Sigmoid colon (tissue), 3 donors: ENCODE data around the gene TRIO.

Experiments
- CTCF ChIP-seq, 4 experiments: fragments of 450-650 bp in 3 of 4; fragments of 200-600 bp in 1 of 4; IDR thresholded peaks; one replicate each; pipeline ENCODE4 v1.5.1; 2016 to 2019; ENCODE audit warnings: antibody characterized with exemption in 4 of 4, mild to moderate bottlenecking in 3 of 4, moderate library complexity in 2 of 4
- POLR2A ChIP-seq, 2 donors: fragments of 450-650 bp; IDR thresholded peaks; one replicate each; pipeline ENCODE4 v1.6.1; 2016; ENCODE audit warnings: antibody characterized with exemption in 2 of 2, mild to moderate bottlenecking in 2 of 2, moderate library complexity in 2 of 2

GRCh38 chr5:14359069-14360043 is 216.2 kb downstream of the TRIO start:
- TF ChIP-seq CTCF (IDR thresholded peaks at IDR 0.05), result no peak
- TF ChIP-seq POLR2A (IDR thresholded peaks at IDR 0.05), result no peak
